Endothelial cell of umbilical vein (primary cell): ENCODE measurements around the gene SLC50A1.

Experiments
- EZH2 ChIP-seq: IDR thresholded peaks from 2 replicates; pipeline ENCODE4 v1.6.1; 2012; ENCODE audit warnings: borderline replicate concordance, low read depth, mild to moderate bottlenecking, moderate library complexity, low read length, inconsistent platforms; ENCODE audit not compliant: severe bottlenecking
- MYC ChIP-seq: IDR thresholded peaks from one replicate; pipeline ENCODE4 v1.6.1; 2011; ENCODE audit warnings: mild to moderate bottlenecking, low read depth, low read length
- POLR2A ChIP-seq: IDR thresholded peaks from 2 replicates; pipeline ENCODE4 v1.6.1; 2012; ENCODE audit warnings: low read depth, mild to moderate bottlenecking, control low read depth, low read length
- POLR2AphosphoS5 ChIP-seq: IDR thresholded peaks from 2 replicates; pipeline ENCODE4 v1.6.1; 2012; ENCODE audit warnings: low read depth, mild to moderate bottlenecking, control low read depth, low read length, moderate library complexity; ENCODE audit not compliant: insufficient read depth
- TF ChIP-seq, protein P1 (sequence below): IDR thresholded peaks from 2 replicates; pipeline ENCODE4 v1.6.1; 2011; ENCODE audit not compliant: insufficient read depth, insufficient read length
- TF ChIP-seq, protein P2 (sequence below), 2 donors: IDR thresholded peaks; 1 replicate in 1 of 2; 2 replicates in 1 of 2; pipeline ENCODE4 v1.5.1; 2011; ENCODE audit warnings: low read length in 2 of 2, mild to moderate bottlenecking in 2 of 2, moderate library complexity in 2 of 2, control low read depth in 1 of 2, inconsistent platforms in 1 of 2, low read depth in 1 of 2; ENCODE audit not compliant: insufficient read depth in 1 of 2; ENCODE audit errors: extremely low read depth in 1 of 2

DNA sequence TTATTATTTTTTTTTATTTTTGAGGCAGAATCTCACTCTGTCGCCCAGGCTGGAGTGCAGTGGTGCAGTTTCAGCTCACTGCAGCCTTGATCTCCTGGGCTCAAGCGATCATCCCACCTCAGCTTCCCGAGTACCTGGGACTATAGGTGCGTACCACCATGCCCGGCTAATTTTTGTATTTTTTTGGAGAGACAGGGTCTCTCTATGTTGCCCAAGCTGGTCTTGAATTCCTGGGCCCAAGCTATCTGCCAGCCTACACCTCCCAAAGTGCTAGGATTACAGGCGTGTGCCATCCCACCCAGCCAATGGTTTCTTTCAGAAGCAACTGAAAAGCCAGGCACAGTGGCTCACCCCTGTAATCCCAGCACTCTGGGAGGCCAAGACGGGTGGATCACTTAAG is 35.2 kb downstream of the SLC50A1 start:
- TF ChIP-seq MYC (no peak), EZH2 (no peak), POLR2A (no peak), POLR2AphosphoS5 (no peak)
- TF ChIP-seq, protein P1, sequence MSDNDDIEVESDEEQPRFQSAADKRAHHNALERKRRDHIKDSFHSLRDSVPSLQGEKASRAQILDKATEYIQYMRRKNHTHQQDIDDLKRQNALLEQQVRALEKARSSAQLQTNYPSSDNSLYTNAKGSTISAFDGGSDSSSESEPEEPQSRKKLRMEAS = no peak
- TF ChIP-seq, protein P2, sequence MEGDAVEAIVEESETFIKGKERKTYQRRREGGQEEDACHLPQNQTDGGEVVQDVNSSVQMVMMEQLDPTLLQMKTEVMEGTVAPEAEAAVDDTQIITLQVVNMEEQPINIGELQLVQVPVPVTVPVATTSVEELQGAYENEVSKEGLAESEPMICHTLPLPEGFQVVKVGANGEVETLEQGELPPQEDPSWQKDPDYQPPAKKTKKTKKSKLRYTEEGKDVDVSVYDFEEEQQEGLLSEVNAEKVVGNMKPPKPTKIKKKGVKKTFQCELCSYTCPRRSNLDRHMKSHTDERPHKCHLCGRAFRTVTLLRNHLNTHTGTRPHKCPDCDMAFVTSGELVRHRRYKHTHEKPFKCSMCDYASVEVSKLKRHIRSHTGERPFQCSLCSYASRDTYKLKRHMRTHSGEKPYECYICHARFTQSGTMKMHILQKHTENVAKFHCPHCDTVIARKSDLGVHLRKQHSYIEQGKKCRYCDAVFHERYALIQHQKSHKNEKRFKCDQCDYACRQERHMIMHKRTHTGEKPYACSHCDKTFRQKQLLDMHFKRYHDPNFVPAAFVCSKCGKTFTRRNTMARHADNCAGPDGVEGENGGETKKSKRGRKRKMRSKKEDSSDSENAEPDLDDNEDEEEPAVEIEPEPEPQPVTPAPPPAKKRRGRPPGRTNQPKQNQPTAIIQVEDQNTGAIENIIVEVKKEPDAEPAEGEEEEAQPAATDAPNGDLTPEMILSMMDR (IDR thresholded peaks at IDR 0.05; ENCODE audit: extremely low read depth in 1 of 2, insufficient read depth in 1 of 2, low read depth in 1 of 2, low read length in 2 of 2) = no peak
